Measurements from ENCODE around the gene SH3PXD2B. TPM values are rescaled to one million over a fixed set of nuclear protein-coding genes. Genes with fewer than 3 reads are reported as not detected.

SH3PXD2B gene
- total and polyA plus RNA-seq, 2 of the 4 experiments (the other 2 are of a cell fraction): 8.2 to 14.4 TPM

- ATAC-seq (ENCODE audit: low read depth): no peak
- POLR2A ChIA-PET (ENCODE audit: unreplicated experiment): no interaction called here
Observed at GRCh38 chr5:172485511-172486202, 31.3 kb upstream of the SH3PXD2B start.

More at GRCh38 chr5:172485511-172486202, 31.3 kb upstream of the SH3PXD2B start:
- no peak overlapping the region for H2BK20ac ChIP-seq (ENCODE audit: low read depth, low read length)
- intact Hi-C loops (cut with micrococcal nuclease): no loop called here
- peaks cover 23% of the 10 kb centered on the region for H3K27me3 ChIP-seq (ENCODE audit: control insufficient read depth, insufficient read depth, low read length)
- H3K4me3 ChIP-seq (ENCODE audit: insufficient read depth, low read depth, low read length): no peak overlapping the region
- CTCF ChIA-PET: no interaction called here
- dilution Hi-C loops (cut with HindIII; ENCODE audit: low sequenced_read_pairs, unreplicated experiment): no loop called here
- H3K9ac ChIP-seq (ENCODE audit: low read depth, low read length): no peak overlapping the region
- H2AK5ac ChIP-seq (ENCODE audit: low read depth, low read length): no peak overlapping the region
- H3K4me2 ChIP-seq (ENCODE audit: low read depth, low read length): no peak overlapping the region
- H2BK120ac ChIP-seq (ENCODE audit: low read depth, low read length): no peak overlapping the region
- in situ Hi-C loops (cut with MboI; ENCODE audit: low sequenced_read_pairs): no loop called here
- no peak overlapping the region for H4K5ac ChIP-seq (ENCODE audit: low read depth, low read length)
- no peak overlapping the region for H3K27ac ChIP-seq (ENCODE audit: insufficient read depth, low read length)
- no peaks in the 10 kb centered on the region for H3K79me1 ChIP-seq (ENCODE audit: low read depth in 1 of 2, low read length in 2 of 2)
- TF ChIP-seq SMC3 (IDR thresholded peaks at IDR 0.05; ENCODE audit: low read depth, low read length) (no peak), NFE2L2 (IDR thresholded peaks at IDR 0.05; ENCODE audit: low read depth, low read length) (no peak), MXI1 (IDR thresholded peaks at IDR 0.05; ENCODE audit: borderline replicate concordance, low read depth, low read length) (no peak), RAD21 (IDR thresholded peaks at IDR 0.05; ENCODE audit: low read length) (no peak), BHLHE40 (IDR thresholded peaks at IDR 0.05; ENCODE audit: low read depth, low read length) (no peak), MAZ (IDR thresholded peaks at IDR 0.05; ENCODE audit: borderline replicate concordance, low read depth, low read length) (no peak), USF2 (IDR thresholded peaks at IDR 0.05; ENCODE audit: low read depth, low read length) (no peak), CEBPB (IDR thresholded peaks at IDR 0.05; ENCODE audit: low read depth, low read length) (no peak), RCOR1 (IDR thresholded peaks at IDR 0.05; ENCODE audit: insufficient replicate concordance, low read length) (no peak)
- TF ChIP-seq, protein P1, sequence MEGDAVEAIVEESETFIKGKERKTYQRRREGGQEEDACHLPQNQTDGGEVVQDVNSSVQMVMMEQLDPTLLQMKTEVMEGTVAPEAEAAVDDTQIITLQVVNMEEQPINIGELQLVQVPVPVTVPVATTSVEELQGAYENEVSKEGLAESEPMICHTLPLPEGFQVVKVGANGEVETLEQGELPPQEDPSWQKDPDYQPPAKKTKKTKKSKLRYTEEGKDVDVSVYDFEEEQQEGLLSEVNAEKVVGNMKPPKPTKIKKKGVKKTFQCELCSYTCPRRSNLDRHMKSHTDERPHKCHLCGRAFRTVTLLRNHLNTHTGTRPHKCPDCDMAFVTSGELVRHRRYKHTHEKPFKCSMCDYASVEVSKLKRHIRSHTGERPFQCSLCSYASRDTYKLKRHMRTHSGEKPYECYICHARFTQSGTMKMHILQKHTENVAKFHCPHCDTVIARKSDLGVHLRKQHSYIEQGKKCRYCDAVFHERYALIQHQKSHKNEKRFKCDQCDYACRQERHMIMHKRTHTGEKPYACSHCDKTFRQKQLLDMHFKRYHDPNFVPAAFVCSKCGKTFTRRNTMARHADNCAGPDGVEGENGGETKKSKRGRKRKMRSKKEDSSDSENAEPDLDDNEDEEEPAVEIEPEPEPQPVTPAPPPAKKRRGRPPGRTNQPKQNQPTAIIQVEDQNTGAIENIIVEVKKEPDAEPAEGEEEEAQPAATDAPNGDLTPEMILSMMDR (conservative IDR thresholded peaks at IDR 0.05; ENCODE audit: low read depth, low read length): no peak
- WGBS, 2 experiments (ENCODE audit: extremely low coverage in 2 of 2, insufficient read length in 1 of 2): no CpG with 5 or more reads among the region's 3 CpGs
- no peak overlapping the region for H3K23ac ChIP-seq (ENCODE audit: low read depth, low read length)
- H3K4me1 ChIP-seq (ENCODE audit: control insufficient read depth, insufficient read depth, low read length): no peaks in the 10 kb centered on the region
- H2BK5ac ChIP-seq (ENCODE audit: low read depth, low read length, poor library complexity, severe bottlenecking): no peak overlapping the region
- no peak overlapping the region for H2AK9ac ChIP-seq (replicated peaks; ENCODE audit: low read depth, low read length, poor library complexity)
- no peak for DNase-seq
- BruUV-seq (replicated peaks): no TSS peak
- H3K18ac ChIP-seq (ENCODE audit: low read depth, low read length): no peak overlapping the region
- no peak overlapping the region for H4K8ac ChIP-seq (ENCODE audit: low read depth in 2 of 2, low read length in 2 of 2)
- H3K9me3 ChIP-seq (ENCODE audit: control insufficient read depth, insufficient read depth, low read length): no peaks in the 10 kb centered on the region; the same call in 1 of the 2 replicates
- no peak overlapping the region for H3K4ac ChIP-seq (ENCODE audit: low read depth, low read length)
- no peak overlapping the region for H3K14ac ChIP-seq (replicated peaks; ENCODE audit: low read depth, low read length)
- H2BK15ac ChIP-seq (ENCODE audit: low read depth, low read length): no peak overlapping the region
- no peak overlapping the region for H3K56ac ChIP-seq (ENCODE audit: extremely low read depth, insufficient read depth, low read length)
- no peaks in the 10 kb centered on the region for H4K20me1 ChIP-seq (ENCODE audit: insufficient read depth, low read length)
- H2AFZ ChIP-seq (replicated peaks; ENCODE audit: low read length, poor library complexity): no peak overlapping the region
- no peaks in the 10 kb centered on the region for H3K36me3 ChIP-seq (ENCODE audit: control insufficient read depth, insufficient read depth, low read length)
- H4K91ac ChIP-seq (ENCODE audit: insufficient read depth, low read depth, low read length): no peak overlapping the region
- peaks cover 5% of the 10 kb centered on the region; the same call in 1 of the 2 replicates for H3K9me1 ChIP-seq (ENCODE audit: insufficient read depth, low read length)

All from IMR-90 (cell line).